ENCODE results near the gene TGDS.

The TGDS gene

GRCh38 chr13:94630858-94631257, 34.9 kb upstream of the TGDS start:
- in situ Hi-C loops (cut with HindIII; ENCODE audit: low sequenced_read_pairs), result no loop called here
- H3K4me3 ChIP-seq (ENCODE audit: low read depth, low read length), result no peak overlapping the region
- TF ChIP-seq, protein P1, sequence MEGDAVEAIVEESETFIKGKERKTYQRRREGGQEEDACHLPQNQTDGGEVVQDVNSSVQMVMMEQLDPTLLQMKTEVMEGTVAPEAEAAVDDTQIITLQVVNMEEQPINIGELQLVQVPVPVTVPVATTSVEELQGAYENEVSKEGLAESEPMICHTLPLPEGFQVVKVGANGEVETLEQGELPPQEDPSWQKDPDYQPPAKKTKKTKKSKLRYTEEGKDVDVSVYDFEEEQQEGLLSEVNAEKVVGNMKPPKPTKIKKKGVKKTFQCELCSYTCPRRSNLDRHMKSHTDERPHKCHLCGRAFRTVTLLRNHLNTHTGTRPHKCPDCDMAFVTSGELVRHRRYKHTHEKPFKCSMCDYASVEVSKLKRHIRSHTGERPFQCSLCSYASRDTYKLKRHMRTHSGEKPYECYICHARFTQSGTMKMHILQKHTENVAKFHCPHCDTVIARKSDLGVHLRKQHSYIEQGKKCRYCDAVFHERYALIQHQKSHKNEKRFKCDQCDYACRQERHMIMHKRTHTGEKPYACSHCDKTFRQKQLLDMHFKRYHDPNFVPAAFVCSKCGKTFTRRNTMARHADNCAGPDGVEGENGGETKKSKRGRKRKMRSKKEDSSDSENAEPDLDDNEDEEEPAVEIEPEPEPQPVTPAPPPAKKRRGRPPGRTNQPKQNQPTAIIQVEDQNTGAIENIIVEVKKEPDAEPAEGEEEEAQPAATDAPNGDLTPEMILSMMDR (IDR thresholded peaks at IDR 0.05; ENCODE audit: low read depth, low read length), result no peak
- DNase-seq (ENCODE audit: low read depth, low spot score), result no peak

DNA sequence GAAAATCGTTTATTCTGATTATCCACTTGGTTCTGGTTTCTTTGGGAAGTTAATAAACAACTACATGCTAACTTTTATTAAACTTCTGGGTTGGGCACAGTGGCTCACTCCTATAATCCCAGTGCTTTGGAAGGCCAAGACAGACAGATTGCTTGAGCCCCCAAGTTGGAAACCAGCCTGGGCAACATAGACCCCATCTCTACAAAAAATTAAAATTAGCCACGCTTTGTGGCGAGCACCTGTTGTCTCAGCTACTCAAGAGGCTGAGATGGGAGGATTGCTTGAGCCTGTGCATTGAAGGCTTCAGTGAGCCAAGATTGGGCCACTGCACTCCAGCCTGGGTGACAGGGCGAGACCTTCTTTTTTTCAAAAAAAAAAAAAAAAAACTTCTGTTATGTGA, 27.4 kb upstream of the TGDS start:
- no peak for DNase-seq (ENCODE audit: low read depth, low spot score)
- in situ Hi-C loops (cut with HindIII; ENCODE audit: low sequenced_read_pairs), result no loop called here
- TF ChIP-seq, protein P1 (IDR thresholded peaks at IDR 0.05; ENCODE audit: low read depth, low read length), result no peak
- H3K4me3 ChIP-seq (ENCODE audit: low read depth, low read length), result no peak overlapping the region

DNA sequence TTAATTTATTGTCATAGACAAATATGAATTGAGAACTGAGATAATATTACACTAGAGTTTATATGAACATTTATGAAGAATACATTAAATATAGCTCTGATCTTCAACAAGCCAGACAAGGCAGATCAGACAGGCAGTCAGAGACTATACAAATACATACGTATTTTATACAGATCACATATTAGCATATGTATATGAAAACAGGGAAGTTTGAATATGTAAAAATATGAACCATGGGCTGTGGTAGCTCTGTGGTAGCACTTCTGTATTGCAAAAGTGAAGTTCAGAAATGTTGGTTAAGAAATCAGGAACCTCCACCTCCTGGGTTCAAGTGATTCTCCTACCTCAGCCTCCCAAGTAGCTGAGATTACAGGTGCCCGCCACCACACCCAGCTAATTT, 26.4 kb upstream of the TGDS start:
- TF ChIP-seq, protein P1 (IDR thresholded peaks at IDR 0.05; ENCODE audit: low read depth, low read length), result no peak
- DNase-seq (ENCODE audit: low read depth, low spot score), result no peak
- in situ Hi-C loops (cut with HindIII; ENCODE audit: low sequenced_read_pairs), result no loop called here
- no peak overlapping the region for H3K4me3 ChIP-seq (ENCODE audit: low read depth, low read length)

GRCh38 chr13:94620286-94620896, 24.4 kb upstream of the TGDS start:
- no peak overlapping the region for H3K4me3 ChIP-seq (ENCODE audit: low read depth, low read length)
- TF ChIP-seq, protein P1 (IDR thresholded peaks at IDR 0.05; ENCODE audit: low read depth, low read length), result peak; percentile 82
- peak; percentile 55 for DNase-seq (ENCODE audit: low read depth, low spot score)
- in situ Hi-C loops (cut with HindIII; ENCODE audit: low sequenced_read_pairs), result no loop called here

DNA sequence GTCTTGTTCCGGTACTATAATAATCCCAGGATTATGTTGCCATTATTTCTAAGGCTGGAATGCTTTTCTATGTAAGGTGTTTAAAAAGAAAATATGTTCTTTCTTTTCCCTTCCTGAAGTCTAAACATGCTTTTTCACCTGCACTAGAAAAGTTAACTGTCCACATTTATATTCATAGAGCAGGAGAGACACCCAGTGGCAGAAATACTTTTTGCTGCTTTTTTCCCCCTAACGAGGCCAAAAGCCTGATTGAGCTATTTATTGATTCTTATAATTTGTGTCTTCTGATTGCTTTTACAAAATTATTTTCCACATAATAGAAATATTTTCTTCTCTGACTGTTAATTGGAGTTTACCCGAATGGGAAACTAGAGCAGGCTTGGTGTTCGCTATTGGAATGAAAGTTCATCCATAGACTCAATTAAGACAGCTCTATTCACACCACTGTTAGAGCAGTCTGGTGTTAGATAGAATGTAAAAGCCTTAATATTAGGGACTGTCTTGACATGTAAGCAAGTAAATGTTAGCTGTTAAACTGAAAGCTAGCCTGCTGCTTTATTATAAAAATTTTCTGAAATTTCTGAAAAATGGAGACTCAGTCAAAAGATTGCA, 21.5 kb upstream of the TGDS start:
- peak; percentile 24 for DNase-seq (ENCODE audit: low read depth, low spot score)
- in situ Hi-C loops (cut with HindIII; ENCODE audit: low sequenced_read_pairs), result no loop called here
- no peak overlapping the region for H3K4me3 ChIP-seq (ENCODE audit: low read depth, low read length)
- TF ChIP-seq, protein P1 (IDR thresholded peaks at IDR 0.05; ENCODE audit: low read depth, low read length), result peak; percentile 48

DNA sequence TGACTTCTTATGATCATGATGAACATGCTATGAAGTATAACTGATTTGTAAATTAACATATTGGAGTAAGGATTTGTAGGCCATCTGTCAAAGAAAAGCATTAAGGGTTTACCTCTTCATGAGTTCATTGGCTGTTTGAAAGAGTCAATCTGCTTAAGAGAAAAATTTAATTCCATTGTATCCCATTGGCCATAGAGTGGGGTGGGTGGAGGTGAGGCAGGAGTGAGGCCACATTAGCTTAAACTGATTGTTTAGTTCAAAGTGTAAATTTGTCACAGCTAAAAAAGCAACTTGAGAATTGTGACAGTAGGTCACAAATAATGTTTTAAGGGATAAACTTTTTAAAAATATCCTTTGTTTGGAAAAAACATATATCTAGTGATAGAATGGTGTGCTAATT, 17.1 kb upstream of the TGDS start:
- no peak for DNase-seq (ENCODE audit: low read depth, low spot score)
- no peak overlapping the region for H3K4me3 ChIP-seq (ENCODE audit: low read depth, low read length)
- TF ChIP-seq, protein P1 (IDR thresholded peaks at IDR 0.05; ENCODE audit: low read depth, low read length), result no peak
- in situ Hi-C loops (cut with HindIII; ENCODE audit: low sequenced_read_pairs), result no loop called here

Measured in astrocyte of the spinal cord (primary cell).